WTC11 (cell line): Measurements from ENCODE around the gene IGSF11. TPM values are rescaled to one million over a fixed set of nuclear protein-coding genes. Genes with fewer than 3 reads are reported as not detected.

Experiments
- ATAC-seq: fragments of 200-7000 bp; cut with Tn5 transposase; 2 replicates; pipeline ENCODE4 v1.10.0; 2021; ENCODE audit warnings: mild to moderate bottlenecking, moderate library complexity
- CTCF ChIA-PET: fragments of 300-600 bp; sonication (Branson Sonifier 250); formaldehyde crosslinking; loops from one replicate; lab custom pipeline; 2021; ENCODE audit warnings: antibody characterized with exemption; lab: Charles Lee
- POLR2A ChIA-PET: fragments of 350-600 bp; sonication (Branson Sonifier 250); formaldehyde crosslinking; loops from one replicate; lab custom pipeline; 2021; ENCODE audit warnings: antibody characterized with exemption; lab: Charles Lee
- DNase-seq: peaks from one replicate; pipeline ENCODE4 v3.0.0; 2021; ENCODE audit warnings: low spot score
- H3K27ac Mint-ChIP-seq: 2 replicates; pipeline ENCODE4 v1.8.0; 2021; ENCODE audit warnings: mixed read lengths
- H3K27me3 Mint-ChIP-seq: 2 replicates; pipeline ENCODE4 v1.8.0; 2021; ENCODE audit warnings: low read depth, mild to moderate bottlenecking, moderate library complexity, mixed read lengths
- H3K36me3 Mint-ChIP-seq: 2 replicates; pipeline ENCODE4 v1.8.0; 2021; ENCODE audit warnings: mixed read lengths
- H3K4me1 Mint-ChIP-seq: 2 replicates; pipeline ENCODE4 v1.8.0; 2022; ENCODE audit warnings: mixed read lengths
- H3K4me3 Mint-ChIP-seq: 2 replicates; pipeline ENCODE4 v1.8.0; 2021; ENCODE audit warnings: mild to moderate bottlenecking, moderate library complexity, mixed read lengths
- H3K9me3 Mint-ChIP-seq: 2 replicates; pipeline ENCODE4 v1.8.0; 2021; ENCODE audit warnings: mixed read lengths
- AR ChIP-seq: fragments of 250-450 bp; sonication (Bioruptor Pico); IDR thresholded peaks from 2 replicates; pipeline ENCODE4 v1.9.0; 2021; ENCODE audit warnings: mild to moderate bottlenecking
- ETV6 ChIP-seq: sonication (generic); formaldehyde crosslinking; IDR thresholded peaks from 2 replicates; pipeline ENCODE4 v1.8.1; 2022; ENCODE audit warnings: mild to moderate bottlenecking, missing genetic modification reagents
- FOXJ3 ChIP-seq: sonication (generic); formaldehyde crosslinking; IDR thresholded peaks from 2 replicates; pipeline ENCODE4 v1.9.0; 2021; ENCODE audit warnings: missing genetic modification reagents, mild to moderate bottlenecking, borderline replicate concordance
- FOXK1 ChIP-seq: sonication (generic); formaldehyde crosslinking; IDR thresholded peaks from 2 replicates; pipeline ENCODE4 v1.8.0; 2022; ENCODE audit warnings: mild to moderate bottlenecking, moderate library complexity, missing genetic modification reagents
- NR3C1 ChIP-seq: sonication (generic); formaldehyde crosslinking; conservative IDR thresholded peaks from 2 replicates; pipeline ENCODE4 v1.8.1; 2023; ENCODE audit warnings: low read depth, mild to moderate bottlenecking, missing genetic modification reagents
- PREB ChIP-seq: sonication (generic); formaldehyde crosslinking; IDR thresholded peaks from 2 replicates; pipeline ENCODE4 v1.8.1; 2022; ENCODE audit warnings: mild to moderate bottlenecking, missing genetic modification reagents, moderate library complexity, borderline replicate concordance
- TEAD1 ChIP-seq: sonication (generic); formaldehyde crosslinking; IDR thresholded peaks from 2 replicates; pipeline ENCODE4 v1.8.0; 2022; ENCODE audit warnings: mild to moderate bottlenecking, missing genetic modification reagents
- ZBTB21 ChIP-seq: sonication (generic); formaldehyde crosslinking; IDR thresholded peaks from 2 replicates; pipeline ENCODE4 v1.8.1; 2023; ENCODE audit warnings: mild to moderate bottlenecking, missing genetic modification reagents, borderline replicate concordance
- ZNF425 ChIP-seq: fragments of 250-450 bp; sonication (Bioruptor Pico); conservative IDR thresholded peaks from 2 replicates; pipeline ENCODE4 v1.9.0; 2021; ENCODE audit warnings: mild to moderate bottlenecking
- total RNA-seq: library from RNA; stranded (reverse); gene quantifications from 3 replicates; pipeline ENCODE4 v1.2.3, GENCODE V29; 2021
- TF ChIP-seq, protein P1 (sequence below): sonication (generic); formaldehyde crosslinking; IDR thresholded peaks from 2 replicates; pipeline ENCODE4 v1.8.0; 2022; ENCODE audit warnings: mild to moderate bottlenecking, missing genetic modification reagents
- TF ChIP-seq, protein P2 (sequence below): sonication (generic); formaldehyde crosslinking; IDR thresholded peaks from 2 replicates; pipeline ENCODE4 v1.8.1; 2023; ENCODE audit warnings: mild to moderate bottlenecking, missing genetic modification reagents, moderate library complexity

Gene IGSF11
- total RNA-seq, 1 experiment from 2014 or later: 1.6 TPM

GRCh38 chr3:118974356-118975097 is 60.1 kb downstream of the IGSF11 start:
- DNase-seq (no peak), ATAC-seq (no peak)
- POLR2A ChIA-PET: no interaction called here
- H3K27ac Mint-ChIP-seq: no peak overlapping the region
- TF ChIP-seq, protein P1, sequence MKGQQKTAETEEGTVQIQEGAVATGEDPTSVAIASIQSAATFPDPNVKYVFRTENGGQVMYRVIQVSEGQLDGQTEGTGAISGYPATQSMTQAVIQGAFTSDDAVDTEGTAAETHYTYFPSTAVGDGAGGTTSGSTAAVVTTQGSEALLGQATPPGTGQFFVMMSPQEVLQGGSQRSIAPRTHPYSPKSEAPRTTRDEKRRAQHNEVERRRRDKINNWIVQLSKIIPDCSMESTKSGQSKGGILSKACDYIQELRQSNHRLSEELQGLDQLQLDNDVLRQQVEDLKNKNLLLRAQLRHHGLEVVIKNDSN (CRISPR knock-in tag): no peak
- TF ChIP-seq AR (CRISPR knock-in tag): no peak
- no peak for TF ChIP-seq NR3C1 (CRISPR knock-in tag)
- TF ChIP-seq TEAD1: no peak
- no peak for TF ChIP-seq FOXJ3
- TF ChIP-seq ETV6 (CRISPR knock-in tag): no peak
- no peak for TF ChIP-seq ZBTB21 (CRISPR knock-in tag)
- peaks cover 9% of the 10 kb centered on the region for H3K4me1 Mint-ChIP-seq
- no peak overlapping the region for H3K4me3 Mint-ChIP-seq
- no peaks in the 10 kb centered on the region for H3K27me3 Mint-ChIP-seq
- CTCF ChIA-PET: no interaction called here
- H3K9me3 Mint-ChIP-seq: peaks cover 14% of the 10 kb centered on the region
- no peaks in the 10 kb centered on the region for H3K36me3 Mint-ChIP-seq

- Mint-ChIP-seq H3K4me1 (peaks cover 24% of the 10 kb centered on the region), H3K27me3 (no peaks in the 10 kb centered on the region), H3K4me3 (no peak overlapping the region), H3K9me3 (peaks cover 14% of the 10 kb centered on the region), H3K36me3 (no peaks in the 10 kb centered on the region), H3K27ac (no peak overlapping the region)
- ATAC-seq (no peak), DNase-seq (peak; percentile 21)
- ChIA-PET POLR2A (no interaction called here), CTCF (interaction anchor here (0.7 kb wide), 1 partner anchor 90 kb away, joined by 3 read pairs; no protein-coding TSS in a partner anchor)
- TF ChIP-seq, protein P2, sequence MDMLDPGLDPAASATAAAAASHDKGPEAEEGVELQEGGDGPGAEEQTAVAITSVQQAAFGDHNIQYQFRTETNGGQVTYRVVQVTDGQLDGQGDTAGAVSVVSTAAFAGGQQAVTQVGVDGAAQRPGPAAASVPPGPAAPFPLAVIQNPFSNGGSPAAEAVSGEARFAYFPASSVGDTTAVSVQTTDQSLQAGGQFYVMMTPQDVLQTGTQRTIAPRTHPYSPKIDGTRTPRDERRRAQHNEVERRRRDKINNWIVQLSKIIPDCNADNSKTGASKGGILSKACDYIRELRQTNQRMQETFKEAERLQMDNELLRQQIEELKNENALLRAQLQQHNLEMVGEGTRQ (CRISPR knock-in tag): no peak
- no peak for TF ChIP-seq FOXK1 (CRISPR knock-in tag)
Measured at GRCh38 chr3:118973050-118973449, 61.6 kb downstream of the IGSF11 start.

DNA sequence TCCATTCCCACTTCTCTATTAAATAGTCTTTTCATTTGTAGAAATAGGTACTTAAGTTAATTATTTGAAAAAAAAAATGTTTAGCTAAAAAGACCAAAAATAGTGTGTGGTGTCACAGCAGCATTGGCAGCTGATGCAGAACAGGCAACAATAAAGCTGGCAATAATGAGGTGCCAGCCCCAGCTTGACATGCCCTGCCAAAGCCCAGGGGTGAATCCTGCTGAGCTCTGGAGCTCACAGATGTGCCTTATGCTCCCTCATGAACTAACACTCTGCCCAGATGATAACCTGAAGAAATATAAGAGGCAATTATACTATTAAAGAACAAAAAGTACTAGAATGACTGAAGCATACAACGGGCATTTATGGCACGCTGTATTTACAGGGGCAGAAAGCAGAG is 63.8 kb downstream of the IGSF11 start:
- peaks cover 42% of the 10 kb centered on the region for H3K4me1 Mint-ChIP-seq
- no peak overlapping the region for H3K4me3 Mint-ChIP-seq
- TF ChIP-seq PREB: no peak
- TF ChIP-seq ZNF425 (CRISPR knock-in tag): no peak
- no peak for TF ChIP-seq FOXJ3
- no peak for TF ChIP-seq AR (CRISPR knock-in tag)
- H3K27ac Mint-ChIP-seq: no peak overlapping the region
- H3K9me3 Mint-ChIP-seq: peaks cover 6% of the 10 kb centered on the region
- ATAC-seq (no peak), DNase-seq (no peak)
- POLR2A ChIA-PET: no interaction called here
- no peaks in the 10 kb centered on the region for H3K27me3 Mint-ChIP-seq
- CTCF ChIA-PET: no interaction called here
- no peaks in the 10 kb centered on the region for H3K36me3 Mint-ChIP-seq
